SU-DHL-6 (cell line): Measurements from ENCODE around the gene KIZ.

ENCODE experiments used
- CTCF ChIP-seq: fragments of 200-600 bp; sonication (generic); IDR thresholded peaks from one replicate; pipeline ENCODE4 v1.5.1; 2017; ENCODE audit warnings: antibody characterized with exemption, mild to moderate bottlenecking, low read length, moderate library complexity; ENCODE audit not compliant: insufficient read depth, poor library complexity, severe bottlenecking
- EZH2phosphoT487 ChIP-seq: fragments of 200-600 bp; sonication (generic), shearing (Covaris generic); conservative IDR thresholded peaks from 2 replicates; pipeline ENCODE4 v1.6.1; 2018; ENCODE audit warnings: mild to moderate bottlenecking, antibody characterized with exemption, low read length, moderate library complexity, mixed read lengths

- TF ChIP-seq CTCF (no peak), EZH2phosphoT487 (no peak)
Observed at GRCh38 chr20:21230220-21230619, 104.3 kb downstream of the KIZ start.
